K562 (cell line): ENCODE data around the gene UNKL. TPM values are rescaled to one million over a fixed set of nuclear protein-coding genes. Genes with fewer than 3 reads are reported as not detected.

Source experiments
- ETV5 ChIP-seq: sonication (generic); formaldehyde crosslinking; IDR thresholded peaks from 2 replicates; pipeline ENCODE4 v1.4.0; 2020; ENCODE audit warnings: low read depth, mild to moderate bottlenecking, missing genetic modification reagents
- KAT8 ChIP-seq: fragments of 450-650 bp; IDR thresholded peaks from 2 replicates; pipeline ENCODE4 v1.6.1; 2016; ENCODE audit warnings: low read depth, mild to moderate bottlenecking
- MTA1 ChIP-seq: fragments of 450-650 bp; IDR thresholded peaks from 2 replicates; pipeline ENCODE4 v1.6.1; 2017; ENCODE audit warnings: borderline replicate concordance
- polyA plus RNA-seq, 8 experiments: library from polyadenylated mRNA; depleted of rRNA in 4 of 8; stranded (reverse) in 5 of 8; unstranded in 3 of 8; fragments of >200 nt; fragmentation: Nextera tagmentation in 2 of 8; fragmentation: Illumina TruSeq in 1 of 8; extraction: Ambion mirVana in 2 of 8; extraction: Trizol in 1 of 8; gene quantifications; 2 replicates each; pipeline versions ENCODE4 v1.2.1 to v1.2.3, GENCODE V29; 2011 to 2014; ENCODE audit warnings: inconsistent platforms in 1 of 8, missing spikeins in 1 of 8
- total RNA-seq, 7 experiments: library from RNA; depleted of rRNA in 6 of 7; stranded (reverse); fragments of >200 nt in 6 of 7; fragmentation: Illumina TruSeq in 2 of 7; extraction: Trizol in 2 of 7; gene quantifications; 2 replicates each; pipeline versions ENCODE4 v1.2.1 to v1.2.3, GENCODE V29; 2011 to 2021; ENCODE audit warnings: low replicate concordance in 1 of 7
- TF ChIP-seq, protein P1 (sequence below): fragments of 200-600 bp; sonication (generic); IDR thresholded peaks from one replicate; pipeline ENCODE4 v1.6.1; 2012; ENCODE audit warnings: mild to moderate bottlenecking, low read depth, low read length, inconsistent platforms

Gene UNKL
- total and polyA plus RNA-seq, 9 of the 15 experiments (the other 6 are each of a cell fraction or from before 2014, with no cell fraction given), result 0.37 to 30.2 (median 5.1) TPM

- TF ChIP-seq, protein P1, sequence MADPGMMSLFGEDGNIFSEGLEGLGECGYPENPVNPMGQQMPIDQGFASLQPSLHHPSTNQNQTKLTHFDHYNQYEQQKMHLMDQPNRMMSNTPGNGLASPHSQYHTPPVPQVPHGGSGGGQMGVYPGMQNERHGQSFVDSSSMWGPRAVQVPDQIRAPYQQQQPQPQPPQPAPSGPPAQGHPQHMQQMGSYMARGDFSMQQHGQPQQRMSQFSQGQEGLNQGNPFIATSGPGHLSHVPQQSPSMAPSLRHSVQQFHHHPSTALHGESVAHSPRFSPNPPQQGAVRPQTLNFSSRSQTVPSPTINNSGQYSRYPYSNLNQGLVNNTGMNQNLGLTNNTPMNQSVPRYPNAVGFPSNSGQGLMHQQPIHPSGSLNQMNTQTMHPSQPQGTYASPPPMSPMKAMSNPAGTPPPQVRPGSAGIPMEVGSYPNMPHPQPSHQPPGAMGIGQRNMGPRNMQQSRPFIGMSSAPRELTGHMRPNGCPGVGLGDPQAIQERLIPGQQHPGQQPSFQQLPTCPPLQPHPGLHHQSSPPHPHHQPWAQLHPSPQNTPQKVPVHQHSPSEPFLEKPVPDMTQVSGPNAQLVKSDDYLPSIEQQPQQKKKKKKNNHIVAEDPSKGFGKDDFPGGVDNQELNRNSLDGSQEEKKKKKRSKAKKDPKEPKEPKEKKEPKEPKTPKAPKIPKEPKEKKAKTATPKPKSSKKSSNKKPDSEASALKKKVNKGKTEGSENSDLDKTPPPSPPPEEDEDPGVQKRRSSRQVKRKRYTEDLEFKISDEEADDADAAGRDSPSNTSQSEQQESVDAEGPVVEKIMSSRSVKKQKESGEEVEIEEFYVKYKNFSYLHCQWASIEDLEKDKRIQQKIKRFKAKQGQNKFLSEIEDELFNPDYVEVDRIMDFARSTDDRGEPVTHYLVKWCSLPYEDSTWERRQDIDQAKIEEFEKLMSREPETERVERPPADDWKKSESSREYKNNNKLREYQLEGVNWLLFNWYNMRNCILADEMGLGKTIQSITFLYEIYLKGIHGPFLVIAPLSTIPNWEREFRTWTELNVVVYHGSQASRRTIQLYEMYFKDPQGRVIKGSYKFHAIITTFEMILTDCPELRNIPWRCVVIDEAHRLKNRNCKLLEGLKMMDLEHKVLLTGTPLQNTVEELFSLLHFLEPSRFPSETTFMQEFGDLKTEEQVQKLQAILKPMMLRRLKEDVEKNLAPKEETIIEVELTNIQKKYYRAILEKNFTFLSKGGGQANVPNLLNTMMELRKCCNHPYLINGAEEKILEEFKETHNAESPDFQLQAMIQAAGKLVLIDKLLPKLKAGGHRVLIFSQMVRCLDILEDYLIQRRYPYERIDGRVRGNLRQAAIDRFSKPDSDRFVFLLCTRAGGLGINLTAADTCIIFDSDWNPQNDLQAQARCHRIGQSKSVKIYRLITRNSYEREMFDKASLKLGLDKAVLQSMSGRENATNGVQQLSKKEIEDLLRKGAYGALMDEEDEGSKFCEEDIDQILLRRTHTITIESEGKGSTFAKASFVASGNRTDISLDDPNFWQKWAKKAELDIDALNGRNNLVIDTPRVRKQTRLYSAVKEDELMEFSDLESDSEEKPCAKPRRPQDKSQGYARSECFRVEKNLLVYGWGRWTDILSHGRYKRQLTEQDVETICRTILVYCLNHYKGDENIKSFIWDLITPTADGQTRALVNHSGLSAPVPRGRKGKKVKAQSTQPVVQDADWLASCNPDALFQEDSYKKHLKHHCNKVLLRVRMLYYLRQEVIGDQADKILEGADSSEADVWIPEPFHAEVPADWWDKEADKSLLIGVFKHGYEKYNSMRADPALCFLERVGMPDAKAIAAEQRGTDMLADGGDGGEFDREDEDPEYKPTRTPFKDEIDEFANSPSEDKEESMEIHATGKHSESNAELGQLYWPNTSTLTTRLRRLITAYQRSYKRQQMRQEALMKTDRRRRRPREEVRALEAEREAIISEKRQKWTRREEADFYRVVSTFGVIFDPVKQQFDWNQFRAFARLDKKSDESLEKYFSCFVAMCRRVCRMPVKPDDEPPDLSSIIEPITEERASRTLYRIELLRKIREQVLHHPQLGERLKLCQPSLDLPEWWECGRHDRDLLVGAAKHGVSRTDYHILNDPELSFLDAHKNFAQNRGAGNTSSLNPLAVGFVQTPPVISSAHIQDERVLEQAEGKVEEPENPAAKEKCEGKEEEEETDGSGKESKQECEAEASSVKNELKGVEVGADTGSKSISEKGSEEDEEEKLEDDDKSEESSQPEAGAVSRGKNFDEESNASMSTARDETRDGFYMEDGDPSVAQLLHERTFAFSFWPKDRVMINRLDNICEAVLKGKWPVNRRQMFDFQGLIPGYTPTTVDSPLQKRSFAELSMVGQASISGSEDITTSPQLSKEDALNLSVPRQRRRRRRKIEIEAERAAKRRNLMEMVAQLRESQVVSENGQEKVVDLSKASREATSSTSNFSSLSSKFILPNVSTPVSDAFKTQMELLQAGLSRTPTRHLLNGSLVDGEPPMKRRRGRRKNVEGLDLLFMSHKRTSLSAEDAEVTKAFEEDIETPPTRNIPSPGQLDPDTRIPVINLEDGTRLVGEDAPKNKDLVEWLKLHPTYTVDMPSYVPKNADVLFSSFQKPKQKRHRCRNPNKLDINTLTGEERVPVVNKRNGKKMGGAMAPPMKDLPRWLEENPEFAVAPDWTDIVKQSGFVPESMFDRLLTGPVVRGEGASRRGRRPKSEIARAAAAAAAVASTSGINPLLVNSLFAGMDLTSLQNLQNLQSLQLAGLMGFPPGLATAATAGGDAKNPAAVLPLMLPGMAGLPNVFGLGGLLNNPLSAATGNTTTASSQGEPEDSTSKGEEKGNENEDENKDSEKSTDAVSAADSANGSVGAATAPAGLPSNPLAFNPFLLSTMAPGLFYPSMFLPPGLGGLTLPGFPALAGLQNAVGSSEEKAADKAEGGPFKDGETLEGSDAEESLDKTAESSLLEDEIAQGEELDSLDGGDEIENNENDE, result no peak
- no peak for TF ChIP-seq ETV5 (CRISPR knock-in tag)
- no peak for TF ChIP-seq MTA1
- TF ChIP-seq KAT8, result no peak
These were observed 58.9 kb downstream of the UNKL start (continued) for GRCh38 chr16:1355591-1355990.
